ENCODE results near the gene CAMK4. TPM values are rescaled to one million over a fixed set of nuclear protein-coding genes. Genes with fewer than 3 reads are reported as not detected.

Gene CAMK4
- total RNA-seq, 2 donors from 2014 or later, result 139 to 163 TPM

DNA sequence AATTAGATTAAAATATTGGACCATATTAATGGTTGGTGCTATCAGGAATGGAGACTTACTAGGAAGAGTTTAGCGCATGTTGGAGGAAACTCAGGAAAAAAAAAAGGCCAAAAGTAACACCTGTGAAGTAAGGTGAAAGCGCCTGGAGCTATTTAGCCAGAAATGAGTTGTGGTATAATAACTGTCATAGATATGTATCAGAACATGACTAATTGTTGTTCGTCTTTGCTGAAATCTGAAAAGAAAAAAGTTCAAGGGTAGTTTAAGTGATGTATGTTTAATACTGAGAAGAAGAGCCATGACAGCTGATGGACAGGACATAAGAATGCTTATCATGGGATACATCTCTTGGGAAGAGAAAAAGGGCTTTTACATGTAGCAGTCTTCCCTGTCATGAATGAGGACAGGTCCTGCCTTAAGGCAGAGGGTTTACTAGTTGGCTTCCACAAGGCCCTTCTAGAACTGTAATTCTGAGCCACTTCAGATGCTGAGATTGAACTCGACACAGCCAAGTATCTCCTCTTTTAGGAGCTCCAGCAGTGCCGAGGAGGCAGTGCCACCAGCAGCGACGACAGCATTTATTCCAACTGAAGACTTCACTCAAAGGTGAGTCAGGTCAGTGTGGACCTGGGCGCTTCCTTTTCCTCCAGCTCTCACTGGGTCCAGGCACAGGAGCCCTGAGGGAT lies 940 bp upstream of the CAMK4 start:
- no peaks in the 10 kb centered on the region for H3K9me3 ChIP-seq (ENCODE audit: control insufficient read depth, low read length, poor library complexity, severe bottlenecking)
- peaks cover 2% of the 10 kb centered on the region for H3K36me3 Mint-ChIP-seq (ENCODE audit: low read depth)
- ATAC-seq (peak; percentile 13), DNase-seq (no peak)
- peak overlapping the region; percentile 100 for H3K27ac Mint-ChIP-seq
- peak overlapping the region; percentile 96 for H3K4me3 Mint-ChIP-seq
- H3K4me1 Mint-ChIP-seq, result peaks cover 27% of the 10 kb centered on the region
- no peaks in the 10 kb centered on the region for H3K27me3 Mint-ChIP-seq

DNA sequence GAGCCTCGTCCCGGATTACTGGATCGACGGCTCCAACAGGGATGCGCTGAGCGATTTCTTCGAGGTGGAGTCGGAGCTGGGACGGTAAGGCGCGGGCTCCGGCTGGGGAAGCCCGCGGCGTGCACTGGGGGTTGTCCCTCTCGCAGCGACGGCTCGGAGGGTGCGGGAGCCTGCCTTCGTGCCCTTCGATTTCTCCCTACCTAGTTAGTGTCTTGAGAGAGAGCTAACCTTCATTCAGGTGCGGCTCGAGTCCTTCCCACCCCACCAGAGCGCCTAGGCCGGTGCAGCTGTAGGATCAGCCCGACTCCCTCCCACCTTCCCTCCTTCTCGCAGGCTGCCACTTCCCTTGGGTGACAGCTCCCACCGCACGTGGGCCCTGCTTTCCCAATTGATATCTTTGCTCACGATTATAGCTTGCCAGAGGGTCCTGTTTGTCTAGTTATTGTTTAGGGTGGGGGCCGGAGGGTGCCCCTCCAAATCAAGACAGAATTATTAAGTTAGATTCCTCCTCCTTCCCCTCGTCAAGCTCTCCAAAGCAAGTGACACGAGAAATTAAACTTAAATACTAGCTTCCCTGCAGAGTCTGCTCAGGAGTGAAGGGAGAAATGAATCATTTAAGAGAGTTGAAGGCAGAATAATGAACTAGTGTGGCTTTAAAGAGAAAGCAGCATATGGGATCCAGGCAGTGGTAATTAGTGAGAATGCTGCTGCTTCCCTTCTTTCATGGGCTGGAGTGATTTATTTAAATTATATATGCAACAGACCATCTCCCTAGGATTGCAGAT lies 569 bp downstream of the CAMK4 start:
- ATAC-seq, result peak; percentile 49
- Mint-ChIP-seq H3K36me3 (ENCODE audit: low read depth) (peaks cover 2% of the 10 kb centered on the region), H3K4me1 (peaks cover 40% of the 10 kb centered on the region)

DNA sequence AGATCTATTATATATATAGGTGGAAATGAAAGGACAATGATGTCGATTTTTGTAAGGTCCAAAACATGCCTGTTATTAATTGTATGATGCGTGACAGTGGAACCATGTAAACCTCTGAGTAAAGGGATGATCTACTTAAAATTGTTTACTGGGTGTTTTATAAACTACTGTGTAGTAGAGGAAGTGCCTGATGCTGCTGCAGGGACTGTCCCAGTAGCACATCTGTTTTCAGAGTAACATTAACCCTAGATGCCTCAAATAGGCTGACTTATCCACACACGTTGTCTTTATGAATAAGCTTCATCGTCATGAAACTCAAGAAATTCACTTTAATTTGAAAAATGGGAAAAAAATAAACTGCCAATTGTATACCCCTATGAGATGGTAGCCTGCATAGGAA lies 1.7 kb downstream of the CAMK4 start:
- no peaks in the 10 kb centered on the region for H3K27me3 Mint-ChIP-seq
- no peak for DNase-seq
- H3K9me3 ChIP-seq (ENCODE audit: control insufficient read depth, low read length, poor library complexity, severe bottlenecking), result no peaks in the 10 kb centered on the region
- no peaks in the 10 kb centered on the region for H3K36me3 Mint-ChIP-seq (ENCODE audit: low read depth)
- H3K4me1 Mint-ChIP-seq, result peaks cover 51% of the 10 kb centered on the region
- peak overlapping the region; percentile 100 for H3K27ac Mint-ChIP-seq
- H3K4me3 Mint-ChIP-seq, result peak overlapping the region; percentile 96
- peak; percentile 37 for ATAC-seq

More for the DNA sequence above, 569 bp downstream of the CAMK4 start:
- peak overlapping the region; percentile 96 for H3K4me3 Mint-ChIP-seq
- no peaks in the 10 kb centered on the region for H3K27me3 Mint-ChIP-seq
- H3K9me3 ChIP-seq (ENCODE audit: control insufficient read depth, low read length, poor library complexity, severe bottlenecking), result no peaks in the 10 kb centered on the region
- H3K27ac Mint-ChIP-seq, result peak overlapping the region; percentile 100
- no peak for DNase-seq

DNA sequence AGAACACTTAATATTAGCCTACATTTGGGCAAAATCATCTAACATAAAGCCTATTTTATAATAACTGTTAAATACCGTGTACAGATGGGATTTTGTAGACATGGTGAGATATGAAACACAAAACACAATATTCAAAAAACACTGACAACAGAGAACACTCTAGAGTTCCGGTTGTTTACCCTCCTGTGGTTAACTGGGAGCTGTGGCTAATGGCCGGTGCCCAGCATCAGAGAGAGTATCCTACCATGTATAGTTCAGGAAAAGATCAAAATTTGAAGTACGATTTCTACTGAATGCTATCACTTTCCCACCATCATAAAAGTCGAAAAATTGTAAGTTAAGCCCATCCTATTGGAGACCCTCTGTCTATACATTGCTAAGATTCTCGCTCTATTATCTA lies 2.4 kb downstream of the CAMK4 start:
- no peaks in the 10 kb centered on the region for H3K9me3 ChIP-seq (ENCODE audit: control insufficient read depth, low read length, poor library complexity, severe bottlenecking)
- Mint-ChIP-seq H3K27me3 (no peaks in the 10 kb centered on the region), H3K4me3 (peak overlapping the region; percentile 96), H3K4me1 (peaks cover 56% of the 10 kb centered on the region), H3K27ac (peak overlapping the region; percentile 100), H3K36me3 (ENCODE audit: low read depth) (no peaks in the 10 kb centered on the region)
- DNase-seq, result no peak
- ATAC-seq, result no peak

DNA sequence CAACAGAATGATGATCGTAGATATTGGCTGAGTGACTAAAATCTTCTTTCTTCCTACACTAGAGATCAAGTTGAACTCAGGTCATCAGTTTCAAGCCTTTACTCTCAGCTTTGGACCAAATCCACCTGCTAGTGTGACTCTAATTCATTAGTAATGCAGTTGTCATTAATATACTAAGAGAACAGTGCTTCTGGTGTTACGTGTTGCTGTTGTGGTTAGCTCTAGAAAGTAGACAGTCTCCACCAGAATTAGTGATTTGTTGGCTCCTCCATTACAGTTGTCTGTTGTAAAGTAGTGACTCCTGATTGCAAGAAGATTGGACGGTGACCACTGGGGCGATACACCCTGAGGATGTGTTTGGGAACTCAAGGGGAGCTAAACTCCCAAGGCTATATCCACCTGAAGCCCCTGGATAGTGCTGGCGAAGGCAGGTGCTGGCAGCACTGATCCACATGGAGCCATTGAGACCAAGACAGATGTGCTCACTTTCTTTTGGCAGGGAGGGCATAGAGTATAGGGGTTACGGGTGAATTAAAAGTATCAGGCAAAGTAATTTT lies 3.1 kb downstream of the CAMK4 start:
- ATAC-seq (no peak), DNase-seq (no peak)
- Mint-ChIP-seq H3K4me3 (peak overlapping the region; percentile 96), H3K36me3 (ENCODE audit: low read depth) (no peaks in the 10 kb centered on the region), H3K27ac (peak overlapping the region; percentile 100), H3K4me1 (peaks cover 60% of the 10 kb centered on the region), H3K27me3 (no peaks in the 10 kb centered on the region)
- H3K9me3 ChIP-seq (ENCODE audit: control insufficient read depth, low read length, poor library complexity, severe bottlenecking), result no peaks in the 10 kb centered on the region

DNA sequence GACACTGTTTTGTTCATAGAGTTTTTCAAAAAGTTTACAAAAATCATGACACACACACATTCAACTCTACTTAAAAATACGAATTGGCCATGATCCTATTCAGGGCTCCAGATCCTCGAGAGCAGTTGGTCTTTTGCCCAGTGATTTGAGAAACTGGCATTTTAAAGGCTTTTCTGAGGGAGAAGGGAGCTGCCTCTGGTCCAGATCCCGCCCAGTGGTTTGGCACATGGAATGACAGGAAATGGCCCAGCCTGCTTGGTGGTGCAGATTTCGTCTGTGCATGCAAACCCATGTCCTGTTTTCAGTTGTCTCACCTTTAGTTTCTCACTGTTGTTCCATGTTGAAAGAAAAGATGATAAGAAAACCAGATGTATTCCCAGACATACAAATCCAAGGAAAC lies 3.6 kb downstream of the CAMK4 start:
- DNase-seq (no peak), ATAC-seq (no peak)
- Mint-ChIP-seq H3K27me3 (no peaks in the 10 kb centered on the region), H3K4me1 (peaks cover 65% of the 10 kb centered on the region), H3K4me3 (peak overlapping the region; percentile 96), H3K36me3 (ENCODE audit: low read depth) (no peaks in the 10 kb centered on the region), H3K27ac (peak overlapping the region; percentile 100)
- no peaks in the 10 kb centered on the region for H3K9me3 ChIP-seq (ENCODE audit: control insufficient read depth, low read length, poor library complexity, severe bottlenecking)

DNA sequence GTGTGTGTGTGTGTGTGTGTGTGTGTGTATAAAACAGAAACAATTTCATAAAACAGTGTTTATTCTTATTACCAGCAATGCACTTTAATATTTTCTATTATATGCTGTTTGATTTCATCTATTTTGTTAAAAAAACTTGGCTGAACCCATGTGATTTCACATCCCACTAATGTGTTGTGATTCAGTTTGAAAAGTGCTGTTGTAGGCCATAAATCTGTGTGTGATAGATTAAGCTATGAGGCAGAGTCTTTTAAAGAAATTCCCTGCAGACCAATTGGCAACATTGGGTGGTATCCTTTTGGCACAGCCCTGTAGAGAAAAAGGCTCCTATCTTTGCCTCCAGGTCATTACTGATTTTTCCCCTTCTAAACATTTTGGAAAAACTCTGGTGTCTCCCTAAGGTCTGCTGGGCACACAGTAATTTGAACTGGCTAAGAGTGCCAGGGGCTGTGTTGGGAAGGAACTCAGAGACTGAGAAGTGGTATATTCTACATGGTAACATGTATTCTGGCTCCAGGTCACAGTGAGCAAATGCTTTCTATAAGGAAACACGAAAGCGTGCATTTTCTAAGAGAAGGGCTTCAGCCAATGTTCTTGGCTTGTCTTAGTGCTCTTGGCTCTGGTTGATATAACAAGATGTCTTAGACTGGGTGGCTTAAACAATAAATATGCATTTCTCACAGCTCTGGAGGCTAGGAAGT lies 4.5 kb downstream of the CAMK4 start:
- no peaks in the 10 kb centered on the region for H3K36me3 Mint-ChIP-seq (ENCODE audit: low read depth)
- peaks cover 62% of the 10 kb centered on the region for H3K4me1 Mint-ChIP-seq

DNA sequence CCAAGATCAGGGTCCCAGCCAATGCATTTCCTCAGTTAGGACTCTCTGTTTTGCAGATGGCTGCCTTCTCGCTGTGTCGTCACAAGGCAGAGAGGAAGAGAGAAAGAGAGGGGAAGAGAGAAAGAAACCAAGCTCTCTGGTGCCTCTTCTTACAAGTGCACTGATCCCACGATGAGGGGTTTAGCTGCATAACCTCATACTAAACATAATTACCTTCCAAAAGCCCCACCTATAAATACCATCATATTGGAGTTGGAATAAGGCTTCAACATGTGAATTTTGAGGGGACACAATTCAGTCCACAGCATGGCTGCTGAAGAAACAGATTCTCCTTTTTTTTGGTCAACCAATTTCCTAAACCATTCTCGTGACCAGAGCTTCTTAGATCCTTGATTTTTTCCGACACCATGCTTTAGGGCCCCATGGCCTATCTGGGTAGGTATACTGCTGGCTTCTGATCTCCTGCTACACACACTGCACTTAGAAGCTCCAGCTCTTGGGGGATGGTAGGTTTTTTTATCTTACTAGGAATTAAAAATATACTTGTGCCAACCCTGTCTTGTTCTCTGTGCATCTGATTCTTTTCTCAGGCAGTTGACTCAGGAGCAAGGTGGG lies 5.1 kb downstream of the CAMK4 start:
- peaks cover 66% of the 10 kb centered on the region for H3K4me1 Mint-ChIP-seq
- no peak for ATAC-seq
- H3K27me3 Mint-ChIP-seq, result no peaks in the 10 kb centered on the region
- no peaks in the 10 kb centered on the region for H3K36me3 Mint-ChIP-seq (ENCODE audit: low read depth)
- H3K9me3 ChIP-seq (ENCODE audit: control insufficient read depth, low read length, poor library complexity, severe bottlenecking), result no peaks in the 10 kb centered on the region
- peak overlapping the region; percentile 75 for H3K4me3 Mint-ChIP-seq
- H3K27ac Mint-ChIP-seq, result peak overlapping the region; percentile 100
- DNase-seq, result no peak

More for the DNA sequence above, 4.5 kb downstream of the CAMK4 start:
- no peaks in the 10 kb centered on the region for H3K27me3 Mint-ChIP-seq
- no peaks in the 10 kb centered on the region for H3K9me3 ChIP-seq (ENCODE audit: control insufficient read depth, low read length, poor library complexity, severe bottlenecking)
- ATAC-seq, result no peak
- DNase-seq, result no peak
- peak overlapping the region; percentile 100 for H3K27ac Mint-ChIP-seq
- peak overlapping the region; percentile 75 for H3K4me3 Mint-ChIP-seq

DNA sequence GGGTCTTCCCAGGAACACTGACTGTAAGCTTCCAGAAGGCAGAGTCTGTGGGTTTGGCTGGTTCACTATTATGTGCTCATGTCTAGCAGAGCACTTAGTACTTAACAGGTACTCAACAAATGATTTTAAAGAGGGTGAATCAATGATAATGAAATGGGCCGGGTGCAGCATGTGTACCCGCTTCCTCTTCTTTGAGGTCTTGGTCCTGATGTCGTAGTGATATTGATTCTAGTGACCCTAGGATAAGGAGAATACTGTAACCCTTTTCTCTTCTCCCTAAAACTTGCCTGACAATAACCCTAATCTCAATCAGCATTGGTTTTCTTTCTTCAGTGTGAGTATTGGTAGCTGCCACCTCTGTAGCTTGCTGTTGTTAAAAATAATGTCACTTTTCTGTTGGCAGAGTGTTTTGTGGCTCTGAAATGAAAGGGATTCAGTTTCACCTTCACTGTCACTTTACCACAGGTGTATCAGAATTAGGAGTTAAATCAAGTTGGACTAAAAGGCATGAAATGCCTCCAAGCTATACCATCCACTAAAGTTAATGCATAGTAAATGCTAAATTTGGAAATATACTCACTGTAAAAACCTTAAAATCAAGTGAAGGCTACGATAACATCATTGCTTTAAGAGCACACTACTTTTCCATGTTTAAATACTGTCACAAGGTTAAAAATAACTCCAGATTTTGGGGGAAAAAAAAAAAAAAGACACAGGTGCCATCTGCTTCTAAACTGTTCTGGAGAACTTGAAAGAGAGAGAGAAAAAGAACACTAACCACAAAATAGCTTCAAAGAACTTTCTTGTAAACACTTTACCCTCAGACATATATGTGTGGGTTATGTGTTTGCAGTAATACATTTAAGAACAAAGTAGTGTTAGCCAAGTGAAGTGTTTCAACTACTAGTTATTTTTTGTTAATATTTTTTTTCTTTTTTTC lies 6.0 kb downstream of the CAMK4 start:
- peak; percentile 58 for ATAC-seq
- no peaks in the 10 kb centered on the region for H3K9me3 ChIP-seq (ENCODE audit: control insufficient read depth, low read length, poor library complexity, severe bottlenecking)
- peaks cover 74% of the 10 kb centered on the region for H3K4me1 Mint-ChIP-seq
- DNase-seq, result no peak
- peak overlapping the region; percentile 100 for H3K27ac Mint-ChIP-seq
- no peaks in the 10 kb centered on the region for H3K27me3 Mint-ChIP-seq
- peak overlapping the region; percentile 75 for H3K4me3 Mint-ChIP-seq
- no peaks in the 10 kb centered on the region for H3K36me3 Mint-ChIP-seq (ENCODE audit: low read depth)

DNA sequence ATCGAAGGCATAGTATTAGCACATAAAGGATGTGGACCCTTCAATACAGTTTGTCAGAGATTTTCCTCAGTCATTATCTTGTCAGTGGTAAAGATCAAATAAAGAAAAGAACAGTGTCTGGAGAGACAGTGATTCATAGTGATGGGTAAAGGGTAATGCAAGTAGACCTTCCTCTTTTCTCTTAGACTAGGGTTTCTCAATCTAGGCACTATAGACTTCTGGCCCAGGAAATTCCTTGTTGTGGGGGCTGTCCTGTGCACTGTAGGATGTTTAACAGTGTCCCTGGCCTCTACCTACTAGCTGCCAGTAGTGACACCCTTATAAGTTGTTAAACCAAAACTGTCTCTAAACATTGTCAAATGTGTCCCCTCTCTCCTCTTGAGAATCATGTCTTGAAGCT lies 6.9 kb downstream of the CAMK4 start:
- DNase-seq (no peak), ATAC-seq (peak; percentile 15)
- Mint-ChIP-seq H3K36me3 (ENCODE audit: low read depth) (no peaks in the 10 kb centered on the region), H3K4me3 (peak overlapping the region; percentile 75), H3K27ac (peak overlapping the region; percentile 100), H3K4me1 (peaks cover 74% of the 10 kb centered on the region), H3K27me3 (no peaks in the 10 kb centered on the region)
- H3K9me3 ChIP-seq (ENCODE audit: control insufficient read depth, low read length, poor library complexity, severe bottlenecking), result no peaks in the 10 kb centered on the region

DNA sequence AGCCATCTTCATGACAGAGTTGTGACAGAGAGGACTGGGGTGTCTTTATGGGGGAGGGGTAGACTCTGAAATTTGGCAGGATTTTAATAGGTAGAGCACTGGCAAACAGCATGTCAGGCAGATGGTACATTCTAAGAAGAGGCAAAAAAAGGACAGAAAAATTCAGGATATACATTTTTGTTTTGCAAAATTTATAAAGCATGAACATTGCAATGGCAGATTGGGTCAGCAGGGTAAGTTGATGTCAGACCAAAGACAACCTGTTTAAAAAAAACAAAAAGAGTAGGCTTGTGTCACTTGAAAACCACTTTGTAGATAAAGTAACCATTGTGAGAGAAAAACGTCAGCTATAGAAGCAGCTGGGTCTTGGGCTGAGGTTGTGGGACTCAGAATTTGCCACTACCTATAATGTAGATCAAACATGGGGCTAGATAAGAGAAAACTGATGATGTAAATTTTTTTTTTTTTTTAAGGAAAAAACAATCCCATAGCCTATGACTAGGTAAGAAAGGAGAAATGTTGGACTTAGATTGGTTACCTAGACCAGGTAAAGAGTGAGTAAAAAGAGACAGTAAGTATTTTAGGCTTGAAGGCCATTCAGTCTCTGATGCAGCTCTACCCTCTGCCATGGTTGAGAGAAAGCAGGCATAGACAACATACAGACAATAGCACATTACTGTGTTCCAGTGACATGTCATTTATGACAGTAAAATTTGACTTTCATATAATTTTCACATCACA lies 8.3 kb downstream of the CAMK4 start:
- Mint-ChIP-seq H3K4me1 (peaks cover 79% of the 10 kb centered on the region), H3K4me3 (peak overlapping the region; percentile 73), H3K27ac (peak overlapping the region; percentile 100), H3K36me3 (ENCODE audit: low read depth) (no peaks in the 10 kb centered on the region), H3K27me3 (no peaks in the 10 kb centered on the region)
- DNase-seq (no peak), ATAC-seq (peak; percentile 61)
- no peaks in the 10 kb centered on the region for H3K9me3 ChIP-seq (ENCODE audit: control insufficient read depth, low read length, poor library complexity, severe bottlenecking)
